Mucosa of rectum (tissue), 2 donors: ENCODE measurements around the gene FADS3.

ENCODE experiments used
- H3K27ac ChIP-seq, 2 donors: one replicate each; pipeline ENCODE4 v1.7.0; 2013; ENCODE audit warnings: inconsistent platforms in 2 of 2, low read depth in 2 of 2, low read length in 2 of 2
- H3K27me3 ChIP-seq, 2 donors: one replicate each; pipeline ENCODE4 v1.7.0; 2013; ENCODE audit warnings: low read length in 2 of 2; ENCODE audit not compliant: control insufficient read depth in 2 of 2, insufficient read depth in 2 of 2
- H3K36me3 ChIP-seq, 2 donors: one replicate each; pipeline ENCODE4 v1.7.0; 2013; ENCODE audit warnings: low read length in 2 of 2; ENCODE audit not compliant: control insufficient read depth in 2 of 2, insufficient read depth in 2 of 2
- H3K4me1 ChIP-seq, 2 donors: one replicate each; pipeline ENCODE4 v1.7.0; 2013; ENCODE audit warnings: low read length in 2 of 2, mild to moderate bottlenecking in 1 of 2; ENCODE audit not compliant: control insufficient read depth in 2 of 2, insufficient read depth in 2 of 2
- H3K4me3 ChIP-seq, 2 donors: one replicate each; pipeline ENCODE4 v1.7.0; 2013; ENCODE audit warnings: low read length in 2 of 2
- H3K9ac ChIP-seq, 2 donors: one replicate each; pipeline ENCODE4 v1.7.0; 2013; ENCODE audit warnings: low read length in 2 of 2, low read depth in 1 of 2, mild to moderate bottlenecking in 1 of 2
- H3K9me3 ChIP-seq, 2 donors: one replicate each; pipeline ENCODE4 v1.7.0; 2013; ENCODE audit warnings: low read length in 2 of 2; ENCODE audit not compliant: control insufficient read depth in 2 of 2
- donor health status: healthy.
- donor health status: Normal muscosa, but diverticular disease.

The FADS3 gene

GRCh38 chr11:61828629-61829407 lies 62.5 kb downstream of the FADS3 start:
- H3K27me3 ChIP-seq, result peaks cover 4 to 27% of the 10 kb centered on the region in 2 donors
- peak overlapping the region in 1 of 2 donors; percentile 60 for H3K9ac ChIP-seq
- H3K4me3 ChIP-seq, result peak overlapping the region; percentile 62 to 64
- no peaks in the 10 kb centered on the region for H3K36me3 ChIP-seq
- peaks cover 3 to 7% of the 10 kb centered on the region in 2 donors for H3K4me1 ChIP-seq
- no peaks in the 10 kb centered on the region for H3K9me3 ChIP-seq
- peak overlapping the region; percentile 58 to 72 for H3K27ac ChIP-seq

GRCh38 chr11:61828379-61828628 lies 63.0 kb downstream of the FADS3 start:
- Histone ChIP-seq H3K9me3 (no peaks in the 10 kb centered on the region), H3K27ac (peak overlapping the region; percentile 58 to 72), H3K27me3 (peaks cover 4 to 27% of the 10 kb centered on the region in 2 donors), H3K4me3 (peak overlapping the region; percentile 62 to 64), H3K36me3 (no peaks in the 10 kb centered on the region), H3K4me1 (peaks cover 3 to 7% of the 10 kb centered on the region in 2 donors), H3K9ac (peak overlapping the region; percentile 6 to 60)

- no peaks in the 10 kb centered on the region for H3K36me3 ChIP-seq
- H3K27me3 ChIP-seq, result peaks cover 4 to 27% of the 10 kb centered on the region in 2 donors
- H3K4me3 ChIP-seq, result peak within 1 kb of the TSS; percentile 62 to 64
- H3K27ac ChIP-seq, result peak within 1 kb of the TSS; percentile 70 to 72
- H3K4me1 ChIP-seq, result peaks cover 3 to 7% of the 10 kb centered on the region in 2 donors
- no peaks in the 10 kb centered on the region for H3K9me3 ChIP-seq
- peak within 1 kb of the TSS; percentile 6 to 61 for H3K9ac ChIP-seq
These were observed 63.6 kb downstream of the FADS3 start, which contains the start of gene FADS2 for GRCh38 chr11:61827571-61828378. TSS of gene FADS2 (plus strand) at chr11:61828300. CDS start at chr11:61828391, 91 bp downstream.

GRCh38 chr11:61826930-61827570 lies 64.3 kb downstream of the FADS3 start:
- Histone ChIP-seq H3K4me1 (peaks cover 3 to 7% of the 10 kb centered on the region in 2 donors), H3K27me3 (peaks cover 4 to 27% of the 10 kb centered on the region in 2 donors)

More at GRCh38 chr11:61826930-61827570, 64.3 kb downstream of the FADS3 start:
- Histone ChIP-seq H3K4me3 (peak overlapping the region; percentile 48 to 62), H3K27ac (peak overlapping the region; percentile 70 to 72), H3K9me3 (no peaks in the 10 kb centered on the region), H3K36me3 (no peaks in the 10 kb centered on the region), H3K9ac (peak overlapping the region in 1 of 2 donors; percentile 61)
